ENCODE data around the gene DENND6B. TPM values are rescaled to one million over a fixed set of nuclear protein-coding genes. Genes with fewer than 3 reads are reported as not detected.

Gene DENND6B
- total RNA-seq, 2 donors from 2014 or later, result 3.4 to 7.3 TPM

DNA sequence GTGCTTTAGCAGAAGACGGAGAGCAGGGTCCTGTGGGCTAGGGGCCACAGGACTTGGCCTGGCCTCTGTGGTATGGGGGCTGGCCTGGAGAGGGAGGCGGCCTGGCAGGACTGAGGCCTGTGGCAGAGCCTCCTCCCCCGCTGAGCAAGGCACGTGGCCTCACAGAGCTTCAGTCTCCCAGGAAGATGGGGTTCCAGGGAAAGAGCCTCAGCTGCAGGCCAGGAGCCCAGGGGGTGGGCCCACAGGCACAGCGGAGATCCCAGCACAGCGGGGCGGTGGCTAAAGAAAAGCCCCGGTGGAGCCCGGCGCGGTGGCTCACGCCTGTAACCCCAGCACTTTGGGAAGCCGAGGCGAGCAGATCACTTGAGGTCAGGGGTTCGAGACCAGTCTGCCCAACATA is 67.5 kb downstream of the DENND6B start:
- H3K27ac ChIP-seq, result no peak overlapping the region
- WGBS, 2 donors, result 83 to 89% methylated on average over 15 of the region's 15 CpGs
- peaks cover 0 to 4% of the 10 kb centered on the region in 2 donors for H3K27me3 ChIP-seq
- ATAC-seq, result no peak
- intact Hi-C loops (cut with DNase I), result no loop called here
- no peaks in the 10 kb centered on the region for H3K36me3 ChIP-seq (replicated peaks in 1 of 2; ENCODE audit: insufficient read depth in 1 of 2, low read depth in 2 of 2)
- H3K9me3 ChIP-seq, result no peaks in the 10 kb centered on the region
- H3K4me1 ChIP-seq, result peaks cover 16% of the 10 kb centered on the region
- TF ChIP-seq, protein P1, sequence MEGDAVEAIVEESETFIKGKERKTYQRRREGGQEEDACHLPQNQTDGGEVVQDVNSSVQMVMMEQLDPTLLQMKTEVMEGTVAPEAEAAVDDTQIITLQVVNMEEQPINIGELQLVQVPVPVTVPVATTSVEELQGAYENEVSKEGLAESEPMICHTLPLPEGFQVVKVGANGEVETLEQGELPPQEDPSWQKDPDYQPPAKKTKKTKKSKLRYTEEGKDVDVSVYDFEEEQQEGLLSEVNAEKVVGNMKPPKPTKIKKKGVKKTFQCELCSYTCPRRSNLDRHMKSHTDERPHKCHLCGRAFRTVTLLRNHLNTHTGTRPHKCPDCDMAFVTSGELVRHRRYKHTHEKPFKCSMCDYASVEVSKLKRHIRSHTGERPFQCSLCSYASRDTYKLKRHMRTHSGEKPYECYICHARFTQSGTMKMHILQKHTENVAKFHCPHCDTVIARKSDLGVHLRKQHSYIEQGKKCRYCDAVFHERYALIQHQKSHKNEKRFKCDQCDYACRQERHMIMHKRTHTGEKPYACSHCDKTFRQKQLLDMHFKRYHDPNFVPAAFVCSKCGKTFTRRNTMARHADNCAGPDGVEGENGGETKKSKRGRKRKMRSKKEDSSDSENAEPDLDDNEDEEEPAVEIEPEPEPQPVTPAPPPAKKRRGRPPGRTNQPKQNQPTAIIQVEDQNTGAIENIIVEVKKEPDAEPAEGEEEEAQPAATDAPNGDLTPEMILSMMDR (IDR thresholded peaks at IDR 0.05), result no peak
- TF ChIP-seq POLR2A (IDR thresholded peaks at IDR 0.05), result no peak
- DNase-seq, result no peak
- H3K4me3 ChIP-seq, result no peak overlapping the region

Other genes starting within 250 kb of the DENND6B start
- not detected for gene MLC1, start 241.6 kb downstream of the DENND6B start, total RNA-seq
- gene MOV10L1, start 237.0 kb downstream of the DENND6B start, total RNA-seq, result under 1 TPM in 1 of 2 donors, not detected in 1; 0.52 TPM
- gene PANX2, start 156.3 kb downstream of the DENND6B start, total RNA-seq, result 1 to 10 TPM in 1 of 2 donors, under 1 TPM in 1; 0.33 to 3.1 TPM
- gene TRABD, start 141.1 kb downstream of the DENND6B start, total RNA-seq, result 100 to 1,000 TPM in 1 of 2 donors, 10 to 100 TPM in 1; 82.8 to 110 TPM
- 10 to 100 TPM; 23.6 to 57.4 TPM for gene SELENOO, start 126.0 kb downstream of the DENND6B start, total RNA-seq
- 100 to 1,000 TPM in 1 of 2 donors, 10 to 100 TPM in 1; 61.2 to 121 TPM for gene TUBGCP6, start 82.0 kb downstream of the DENND6B start, total RNA-seq
- gene HDAC10, start 75.7 kb downstream of the DENND6B start, total RNA-seq, result 100 to 1,000 TPM in 1 of 2 donors, 10 to 100 TPM in 1; 31.9 to 128 TPM
- gene MAPK12, start 65.3 kb downstream of the DENND6B start, total RNA-seq, result 1 to 10 TPM; 3.9 to 4.6 TPM
- gene MAPK11, start 56.6 kb downstream of the DENND6B start, total RNA-seq, result 1 to 10 TPM; 3.0 to 3.6 TPM
- 100 to 1,000 TPM; 113 to 140 TPM for gene PLXNB2, start 19.4 kb downstream of the DENND6B start, total RNA-seq
- 10 to 100 TPM; 48.8 to 53.4 TPM for gene PPP6R2, start 16.3 kb upstream of the DENND6B start, total RNA-seq
- gene SBF1, start 148.0 kb upstream of the DENND6B start, total RNA-seq, result 10 to 100 TPM; 60.2 to 77.5 TPM
- gene ADM2, start 154.5 kb upstream of the DENND6B start, total RNA-seq, result 1 to 10 TPM; 7.3 to 8.2 TPM
- not detected for gene MIOX, start 159.8 kb upstream of the DENND6B start, total RNA-seq
- gene LMF2, start 180.7 kb upstream of the DENND6B start, total RNA-seq, result 100 to 1,000 TPM; 147 to 158 TPM
- 10 to 100 TPM; 30.6 to 35.9 TPM for gene NCAPH2, start 181.2 kb upstream of the DENND6B start, total RNA-seq
- gene SCO2, start 198.6 kb upstream of the DENND6B start, total RNA-seq, result 1 to 10 TPM in 1 of 2 donors, not detected in 1; 1.6 TPM
- gene TYMP, start 203.0 kb upstream of the DENND6B start, total RNA-seq, result 10 to 100 TPM; 29.8 to 65.3 TPM
- not detected for gene KLHDC7B, start 218.9 kb upstream of the DENND6B start, total RNA-seq
- not detected for gene SYCE3, start 235.9 kb upstream of the DENND6B start, total RNA-seq

All from body of pancreas (tissue), 4 donors.